Cerebellar nuclear complex (tissue), 1 donor: Measurements from ENCODE around the gene SPRY4.
"Not testable (repeated sequence)": the region's sequence is repeated elsewhere in the genome, so short reads cannot be mapped to it uniquely, and the experiment has no call there.

ENCODE experiments used
- DNase-seq, 2 experiments: peaks; one replicate each; lab custom pipeline; 2025; lab: John Stamatoyannopoulos, UW

SPRY4 gene

DNA sequence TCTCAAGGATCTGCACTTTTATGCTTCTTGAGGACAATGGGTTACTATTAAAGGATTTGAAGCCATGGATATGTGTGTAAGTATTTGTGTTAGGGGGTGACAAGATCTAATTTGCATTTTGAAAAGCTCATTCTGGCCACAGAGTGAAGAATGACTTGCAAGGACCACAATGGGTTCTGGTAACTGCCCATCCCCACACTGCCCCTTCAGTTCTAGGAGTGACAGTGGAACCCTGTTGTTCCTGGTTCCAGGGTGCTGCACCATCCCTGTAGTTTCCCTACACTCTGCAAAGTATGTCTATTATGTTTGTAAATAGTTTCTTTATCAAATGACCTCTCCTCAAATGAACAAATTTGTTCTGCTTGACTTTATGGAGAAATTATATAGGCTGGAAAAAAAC, 9.7 kb upstream of the SPRY4 start:
- no peak for DNase-seq

- not testable (repeated sequence) for DNase-seq
These were observed 8.9 kb upstream of the SPRY4 start for GRCh38 chr5:142333749-142334148.

DNA sequence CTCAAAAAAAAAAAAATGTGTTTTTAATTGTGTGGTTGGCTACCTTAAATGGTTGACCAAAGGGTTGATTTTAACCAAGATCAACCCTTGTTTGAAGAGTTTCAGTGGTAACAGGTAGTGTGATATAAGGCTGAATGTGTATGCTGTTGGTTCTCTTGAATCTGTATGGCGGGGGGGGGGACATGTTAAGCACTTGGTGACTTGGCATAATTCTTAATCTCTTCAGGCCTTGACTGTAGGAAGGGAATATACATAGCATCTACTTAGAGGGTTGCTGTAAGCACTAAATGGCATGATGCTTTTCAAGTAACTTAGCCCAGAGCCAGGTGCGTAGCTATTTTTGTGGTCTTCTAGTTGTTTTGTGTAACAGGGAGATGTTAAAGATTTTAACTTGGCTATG, 5.6 kb upstream of the SPRY4 start:
- no peak for DNase-seq

GRCh38 chr5:142330026-142330425, 5.2 kb upstream of the SPRY4 start:
- DNase-seq, result no peak

DNA sequence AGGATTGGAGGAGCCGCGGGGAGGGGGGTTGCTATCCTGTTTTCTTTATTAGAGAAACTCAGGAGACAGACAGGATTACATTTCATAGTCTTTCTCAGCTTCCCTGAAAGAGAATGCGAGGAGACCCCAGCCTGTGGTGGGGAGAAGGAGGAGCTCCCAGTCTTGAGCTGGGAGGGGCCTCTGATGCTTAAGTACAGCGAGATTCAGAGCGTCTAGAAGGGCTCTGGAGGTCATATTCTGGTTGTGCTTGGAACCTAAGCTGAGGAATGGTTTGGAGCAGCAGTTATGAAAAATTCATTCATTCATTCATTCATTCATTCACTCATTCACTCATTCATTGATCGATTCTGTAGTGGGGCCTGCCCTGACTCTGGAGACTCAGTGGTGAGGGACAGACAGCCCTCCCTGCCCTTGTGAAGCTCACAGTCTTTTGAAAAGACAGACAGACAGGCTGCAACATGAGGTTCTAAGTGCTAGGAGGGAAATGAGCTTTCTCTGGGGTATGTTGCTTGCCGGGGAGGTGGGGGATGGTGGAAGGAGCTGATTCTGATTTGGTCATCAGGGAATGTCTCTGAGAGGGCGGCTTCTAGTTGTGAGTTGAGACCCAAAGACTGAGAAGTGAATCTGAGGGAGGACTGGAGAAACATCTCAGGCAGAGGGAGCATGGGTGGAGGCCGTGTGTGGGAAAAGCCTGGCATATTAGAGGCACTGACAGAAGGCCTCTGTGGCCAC, 2.5 kb upstream of the SPRY4 start:
- DNase-seq, result no peak

- DNase-seq, result no peak
These were observed 1.7 kb upstream of the SPRY4 start for GRCh38 chr5:142326480-142326938.

DNA sequence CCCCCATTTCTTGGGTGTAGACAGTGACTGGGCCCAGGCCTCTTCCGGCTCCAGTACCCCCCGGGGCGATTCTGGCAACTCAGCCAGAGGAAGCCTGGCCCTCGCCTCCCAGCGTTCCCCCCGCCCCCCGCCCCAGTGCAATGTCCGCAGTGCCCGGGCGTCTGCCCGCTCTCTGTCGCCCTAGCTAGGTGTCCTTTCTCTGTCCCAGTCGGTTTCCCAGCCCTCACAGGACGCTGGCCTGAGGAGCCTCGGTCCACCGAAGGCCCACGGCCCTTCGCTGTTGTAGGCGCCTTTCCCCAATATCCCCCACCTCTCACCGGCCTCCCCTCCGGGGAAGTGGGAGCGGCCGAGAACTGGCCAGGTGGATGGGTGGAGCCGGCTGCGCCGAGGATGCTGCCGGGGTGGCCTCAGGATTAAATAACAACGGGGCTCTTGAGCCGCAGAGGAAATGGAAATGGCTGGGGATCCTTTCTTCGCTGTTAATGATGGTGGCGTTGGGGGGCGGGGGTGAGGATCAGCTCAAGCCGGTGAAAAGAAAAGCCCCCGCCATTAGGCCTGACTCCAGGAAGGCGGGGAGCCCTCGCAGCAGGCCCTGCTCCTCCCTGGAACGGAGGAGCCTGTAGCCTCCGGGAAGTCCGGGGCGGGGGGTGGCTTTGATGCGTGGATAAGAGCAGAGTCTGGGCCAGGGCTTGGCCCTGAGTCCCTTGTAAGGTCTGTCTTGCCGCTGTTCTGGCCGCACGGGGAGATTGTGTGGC, 1.1 kb upstream of the SPRY4 start:
- no peak for DNase-seq

DNA sequence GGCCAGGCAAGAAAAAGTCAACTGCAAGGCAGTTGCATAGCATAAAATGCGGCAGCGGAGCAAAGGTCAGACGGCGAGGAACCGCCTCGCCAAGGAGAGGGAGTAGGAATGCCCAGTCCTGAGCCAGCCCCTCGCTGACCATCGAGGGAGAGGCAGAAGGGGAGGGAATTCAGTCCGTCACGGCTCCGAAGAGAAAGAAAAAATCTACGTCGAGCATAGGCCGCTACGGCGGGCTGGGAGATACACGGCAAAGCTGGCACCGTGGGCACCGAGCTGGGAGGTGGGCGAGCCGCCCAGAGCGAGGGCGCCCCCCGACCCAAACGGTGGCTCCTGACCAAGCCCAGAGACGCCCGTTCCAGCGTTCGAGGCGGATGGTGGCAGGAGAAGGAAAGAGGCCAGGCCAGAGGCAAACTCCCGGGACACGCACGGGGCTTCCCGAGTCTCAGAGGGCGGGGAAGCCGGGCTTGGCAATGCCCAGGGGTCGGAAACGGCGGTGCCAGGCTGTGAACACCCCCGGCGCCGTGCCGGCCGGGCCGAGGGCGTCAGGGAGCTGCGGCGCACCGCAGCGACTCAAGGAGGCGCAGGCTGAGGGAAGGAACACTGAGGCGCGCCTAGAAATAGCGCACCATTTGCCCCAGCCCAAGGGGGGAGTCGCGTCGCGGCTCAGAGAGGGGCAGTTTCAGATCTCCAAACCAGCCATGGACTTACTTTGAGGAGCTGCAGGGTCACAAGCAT, 518 bp downstream of the SPRY4 start:
- no peak for DNase-seq

DNA sequence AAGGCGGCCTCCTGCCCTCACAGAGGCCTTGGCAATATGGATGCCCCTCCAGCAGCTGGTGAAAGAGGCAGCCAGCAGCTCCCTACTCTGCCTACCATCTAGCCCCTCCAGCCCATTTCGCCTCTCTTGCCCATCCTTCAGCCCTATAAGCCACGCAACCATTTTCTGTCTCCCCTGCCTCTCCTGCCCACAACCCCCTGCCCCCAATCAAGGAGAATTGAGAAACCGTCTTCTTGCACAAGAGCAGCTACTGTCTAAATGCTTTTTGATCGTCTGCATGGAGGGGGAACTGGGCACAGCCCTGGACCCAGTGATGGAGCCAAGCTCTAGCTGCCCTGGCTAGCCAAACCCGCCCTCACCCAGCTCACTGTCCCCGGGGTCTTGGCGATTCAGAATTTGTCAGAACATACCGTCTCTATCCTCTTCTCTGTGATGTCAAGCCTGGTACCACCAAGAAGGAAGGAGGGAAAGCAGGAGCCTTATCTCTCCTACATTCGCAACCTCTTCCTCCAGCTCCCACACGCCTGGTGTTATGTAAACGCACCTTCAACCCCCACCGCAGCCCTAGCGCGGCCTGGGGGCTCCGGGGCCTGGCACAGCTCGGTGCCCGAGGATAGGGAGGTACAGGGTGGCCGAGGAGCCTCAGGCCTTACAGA, 1.2 kb downstream of the SPRY4 start:
- no peak for DNase-seq

DNA sequence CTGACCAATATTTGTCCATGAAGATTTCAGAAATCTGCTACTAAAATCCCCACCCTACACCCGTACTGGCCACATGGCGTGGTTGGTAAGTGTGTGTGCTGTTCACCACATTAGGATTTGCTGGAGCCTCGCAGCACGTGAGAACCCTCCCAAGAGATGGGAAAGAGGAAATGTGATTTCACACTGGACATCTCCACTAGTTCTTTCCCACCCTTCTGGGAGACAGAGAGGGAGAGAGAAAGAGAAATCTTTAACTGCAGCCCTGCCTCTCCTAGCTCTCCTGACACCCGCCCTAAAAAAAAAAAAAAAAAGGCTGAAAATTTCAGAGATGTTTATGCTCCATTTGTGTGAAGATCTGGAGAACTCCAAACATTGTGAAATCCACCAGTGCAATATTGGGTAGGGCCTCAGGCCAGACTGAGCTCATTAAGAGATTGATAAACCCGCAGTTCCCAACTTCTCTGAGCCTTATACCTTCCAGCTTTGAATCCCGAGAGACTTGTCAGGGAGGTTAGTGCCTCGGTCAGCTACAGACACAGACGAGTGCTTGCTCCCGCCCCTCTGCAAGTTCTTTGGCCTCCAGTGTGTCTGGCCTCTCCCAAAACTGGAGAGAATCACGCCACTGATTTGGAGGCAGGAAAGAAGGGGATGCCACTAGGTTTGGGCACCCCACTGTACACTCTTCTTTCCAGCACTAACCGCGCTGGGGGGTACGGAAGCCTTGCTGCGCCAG, 1.9 kb downstream of the SPRY4 start:
- no peak for DNase-seq

- DNase-seq, result no peak
These were observed 2.4 kb downstream of the SPRY4 start for GRCh38 chr5:142322403-142322746.

DNA sequence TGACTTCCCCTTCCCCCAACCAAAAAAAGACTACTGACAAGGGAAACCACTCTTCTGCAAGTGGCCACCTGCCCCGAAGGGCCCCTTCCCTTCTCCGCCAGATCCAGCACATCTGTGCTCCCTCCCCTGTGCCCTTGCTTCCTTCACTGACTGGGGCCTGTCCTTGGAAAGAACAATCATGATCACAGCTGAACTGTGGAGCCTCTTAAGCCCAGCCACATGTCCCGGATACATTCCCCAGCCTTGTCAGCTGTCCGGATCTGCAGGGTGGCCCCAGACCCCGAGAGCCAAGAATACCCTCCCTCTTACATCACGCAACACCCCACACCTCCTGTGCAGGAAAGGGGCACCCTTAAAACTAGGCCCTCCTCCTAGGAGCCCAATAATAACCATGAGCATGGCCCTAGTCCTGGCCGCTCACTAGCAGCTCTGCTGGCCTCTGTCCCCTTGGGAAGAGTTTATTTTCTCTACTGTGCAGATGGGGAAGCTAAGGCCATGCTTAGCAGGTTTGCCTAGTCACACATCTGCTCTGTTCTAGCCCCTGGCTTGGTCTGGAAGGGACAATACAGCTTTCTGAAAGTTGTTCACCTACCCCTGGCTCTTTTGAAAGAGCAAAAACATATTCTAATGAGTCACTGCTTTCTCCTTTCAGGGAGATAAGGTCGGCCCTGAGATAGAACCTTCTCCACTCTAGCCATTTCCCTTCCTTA, 3.8 kb downstream of the SPRY4 start:
- DNase-seq, result no peak

- no peak for DNase-seq
These were observed 4.4 kb downstream of the SPRY4 start for GRCh38 chr5:142320430-142320738.

- no peak for DNase-seq
These were observed 5.0 kb downstream of the SPRY4 start for GRCh38 chr5:142319560-142320429.

GRCh38 chr5:142319105-142319504, 5.7 kb downstream of the SPRY4 start:
- no peak for DNase-seq

GRCh38 chr5:142317753-142318152, 7.1 kb downstream of the SPRY4 start:
- DNase-seq, result no peak

GRCh38 chr5:142317173-142317572, 7.6 kb downstream of the SPRY4 start:
- no peak for DNase-seq

DNA sequence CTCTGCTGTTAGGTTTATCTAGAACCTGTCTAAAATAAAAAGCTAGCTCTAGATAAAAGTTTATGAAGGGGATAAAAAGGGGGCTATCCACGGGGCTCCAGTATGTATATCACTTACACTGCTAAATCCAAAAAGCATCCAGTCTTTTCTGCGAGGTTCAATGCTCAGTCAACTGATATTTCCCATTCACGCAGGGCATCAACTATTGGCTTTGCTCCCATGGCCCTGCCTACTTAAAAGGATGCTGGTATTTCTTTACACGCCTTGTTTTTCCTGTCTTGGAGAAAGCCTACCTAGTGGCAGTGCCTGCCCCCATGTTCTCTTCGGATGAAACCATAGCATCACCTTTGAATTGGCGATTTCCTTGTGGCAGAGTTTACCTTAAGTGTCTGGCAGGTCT, 8.1 kb downstream of the SPRY4 start:
- DNase-seq, result no peak

DNA sequence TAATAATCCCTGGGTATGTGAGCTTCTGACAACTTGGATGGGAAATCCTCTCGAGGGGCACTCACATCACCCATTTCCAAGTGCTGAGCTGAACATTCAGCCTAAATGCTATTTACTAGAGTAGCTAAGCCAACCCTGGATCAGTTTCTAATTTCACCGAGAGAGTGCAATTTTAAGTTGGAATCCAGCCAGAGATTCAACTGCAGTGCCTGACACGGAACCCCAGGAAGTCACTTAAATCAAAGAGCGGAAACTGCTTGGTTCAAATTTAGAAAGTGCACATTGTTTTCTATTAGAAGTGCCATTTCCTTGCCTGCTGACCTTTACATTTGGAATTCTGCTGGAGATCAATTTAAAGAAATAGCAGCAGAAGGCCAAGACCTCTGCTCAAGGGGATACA, 8.8 kb downstream of the SPRY4 start:
- no peak for DNase-seq
